Fibroblast of pulmonary artery (primary cell): ENCODE measurements around the gene MAPK8IP3.

Experiments used
- DNase-seq: peaks from one replicate; pipeline ENCODE4 v3.0.0-alpha.2; 2010; ENCODE audit warnings: low read depth
- H3K4me3 ChIP-seq: replicated peaks from 2 replicates; pipeline ENCODE4 v1.5.1; 2011; ENCODE audit warnings: low read depth, mild to moderate bottlenecking, control low read depth, low read length, moderate library complexity
- TF ChIP-seq, protein P1 (sequence below): IDR thresholded peaks from 2 replicates; pipeline ENCODE4 v1.5.1; 2011; ENCODE audit warnings: mild to moderate bottlenecking, control low read depth, low read length, inconsistent platforms; ENCODE audit errors: missing control alignments

MAPK8IP3 gene

DNA sequence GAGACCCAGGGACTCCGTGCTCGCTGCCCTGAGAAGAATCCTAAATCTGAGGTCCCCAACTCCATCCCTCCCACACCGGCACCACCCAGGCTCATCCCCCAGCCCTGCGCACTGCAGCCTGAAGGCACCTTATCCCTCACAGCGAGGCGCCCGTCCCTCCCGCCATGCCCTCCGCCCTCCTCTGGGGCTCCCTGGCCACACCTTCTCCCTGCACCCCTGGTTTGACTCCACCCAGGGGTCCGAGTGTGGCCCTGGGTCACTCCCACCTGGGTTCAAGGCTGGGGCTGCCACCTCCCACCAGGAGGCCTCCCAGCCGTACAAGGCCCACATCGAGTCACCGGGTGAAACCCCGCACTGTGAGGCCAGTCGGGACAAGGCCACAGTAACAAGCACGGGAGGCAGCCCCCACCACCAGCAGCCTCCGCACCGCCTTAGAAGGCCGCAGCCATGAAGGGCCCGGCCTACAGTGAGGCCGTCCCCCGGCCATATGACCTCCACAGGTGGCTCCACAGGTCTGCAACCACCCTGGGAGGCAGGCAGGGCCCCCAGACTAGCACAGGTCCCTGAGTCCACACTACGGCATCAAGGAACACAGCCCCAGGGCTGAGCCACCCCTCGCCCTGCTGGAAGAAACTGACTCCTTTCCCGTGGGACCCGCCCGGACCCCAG is 112.3 kb downstream of the MAPK8IP3 start:
- no peak overlapping the region for H3K4me3 ChIP-seq
- no peak for DNase-seq
- TF ChIP-seq, protein P1, sequence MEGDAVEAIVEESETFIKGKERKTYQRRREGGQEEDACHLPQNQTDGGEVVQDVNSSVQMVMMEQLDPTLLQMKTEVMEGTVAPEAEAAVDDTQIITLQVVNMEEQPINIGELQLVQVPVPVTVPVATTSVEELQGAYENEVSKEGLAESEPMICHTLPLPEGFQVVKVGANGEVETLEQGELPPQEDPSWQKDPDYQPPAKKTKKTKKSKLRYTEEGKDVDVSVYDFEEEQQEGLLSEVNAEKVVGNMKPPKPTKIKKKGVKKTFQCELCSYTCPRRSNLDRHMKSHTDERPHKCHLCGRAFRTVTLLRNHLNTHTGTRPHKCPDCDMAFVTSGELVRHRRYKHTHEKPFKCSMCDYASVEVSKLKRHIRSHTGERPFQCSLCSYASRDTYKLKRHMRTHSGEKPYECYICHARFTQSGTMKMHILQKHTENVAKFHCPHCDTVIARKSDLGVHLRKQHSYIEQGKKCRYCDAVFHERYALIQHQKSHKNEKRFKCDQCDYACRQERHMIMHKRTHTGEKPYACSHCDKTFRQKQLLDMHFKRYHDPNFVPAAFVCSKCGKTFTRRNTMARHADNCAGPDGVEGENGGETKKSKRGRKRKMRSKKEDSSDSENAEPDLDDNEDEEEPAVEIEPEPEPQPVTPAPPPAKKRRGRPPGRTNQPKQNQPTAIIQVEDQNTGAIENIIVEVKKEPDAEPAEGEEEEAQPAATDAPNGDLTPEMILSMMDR, result no peak

GRCh38 chr16:1818873-1819525 is 113.0 kb downstream of the MAPK8IP3 start:
- TF ChIP-seq, protein P1, result no peak
- DNase-seq, result no peak

GRCh38 chr16:1819611-1820010 is 113.6 kb downstream of the MAPK8IP3 start:
- no peak overlapping the region for H3K4me3 ChIP-seq
- TF ChIP-seq, protein P1, result no peak
- no peak for DNase-seq

More at GRCh38 chr16:1818873-1819525, 113.0 kb downstream of the MAPK8IP3 start:
- H3K4me3 ChIP-seq, result no peak overlapping the region
